Astrocyte (in vitro differentiated cells and primary cell): ENCODE measurements around the gene PARG. TPM values are rescaled to one million over a fixed set of nuclear protein-coding genes. Genes with fewer than 3 reads are reported as not detected.

Experiments
- DNase-seq: peaks from one replicate; pipeline ENCODE4 v3.0.0-alpha.2; 2010; ENCODE audit warnings: low read depth
- FAIRE-seq: peaks from 2 replicates; lab custom pipeline; 2011; peaks lifted over from hg19 to GRCh38; lab: Jason Lieb, UNC
- H2AFZ ChIP-seq: 2 replicates; pipeline ENCODE4 v1.6.0; 2012; ENCODE audit warnings: low read depth, low read length, inconsistent platforms
- H3K27ac ChIP-seq: 2 replicates; pipeline ENCODE4 v1.5.1; 2011; ENCODE audit warnings: low read depth, low read length, inconsistent platforms
- H3K27me3 ChIP-seq: 2 replicates; pipeline ENCODE4 v1.6.0; 2011; ENCODE audit warnings: low read length, inconsistent platforms; ENCODE audit not compliant: insufficient read depth
- H3K36me3 ChIP-seq: 2 replicates; pipeline ENCODE4 v1.5.1; 2011; ENCODE audit warnings: low read length, inconsistent platforms; ENCODE audit not compliant: insufficient read depth
- H3K4me1 ChIP-seq: 2 replicates; pipeline ENCODE4 v1.5.1; 2011; ENCODE audit warnings: low read length, inconsistent platforms; ENCODE audit not compliant: insufficient read depth
- H3K4me2 ChIP-seq: 2 replicates; pipeline ENCODE4 v1.6.0; 2012; ENCODE audit warnings: low read length, inconsistent platforms
- H3K4me3 ChIP-seq: 2 replicates; pipeline ENCODE4 v1.5.1; 2011; ENCODE audit warnings: low read depth, mild to moderate bottlenecking, low read length, inconsistent platforms; ENCODE audit not compliant: insufficient read depth
- H3K79me2 ChIP-seq: 2 replicates; pipeline ENCODE4 v1.6.0; 2012; ENCODE audit warnings: mild to moderate bottlenecking, low read length, inconsistent platforms; ENCODE audit not compliant: insufficient read depth
- H3K9ac ChIP-seq: 2 replicates; pipeline ENCODE4 v1.6.0; 2012; ENCODE audit warnings: mild to moderate bottlenecking, low read length, inconsistent platforms
- H3K9me3 ChIP-seq: 2 replicates; pipeline ENCODE4 v1.5.1; 2012; ENCODE audit warnings: low read depth, mild to moderate bottlenecking, low read length, inconsistent platforms; ENCODE audit not compliant: insufficient read depth
- H4K20me1 ChIP-seq: 2 replicates; pipeline ENCODE4 v1.6.0; 2012; ENCODE audit warnings: low read length, inconsistent platforms; ENCODE audit not compliant: insufficient read depth
- H3K27ac Mint-ChIP-seq: one replicate; pipeline ENCODE4 v1.8.0; 2021; ENCODE audit warnings: mild to moderate bottlenecking, mixed read lengths; ENCODE audit not compliant: unreplicated experiment
- H3K27me3 Mint-ChIP-seq: one replicate; pipeline ENCODE4 v1.8.0; 2021; ENCODE audit warnings: low read depth, mixed read lengths; ENCODE audit not compliant: unreplicated experiment
- H3K36me3 Mint-ChIP-seq: one replicate; pipeline ENCODE4 v1.8.0; 2021; ENCODE audit warnings: low read depth, mixed read lengths; ENCODE audit not compliant: unreplicated experiment
- H3K4me1 Mint-ChIP-seq: one replicate; pipeline ENCODE4 v1.8.0; 2021; ENCODE audit warnings: low read depth, mixed read lengths; ENCODE audit not compliant: unreplicated experiment
- H3K4me3 Mint-ChIP-seq: one replicate; pipeline ENCODE4 v1.8.0; 2021; ENCODE audit warnings: mild to moderate bottlenecking, moderate library complexity, mixed read lengths; ENCODE audit not compliant: unreplicated experiment
- H3K9me3 Mint-ChIP-seq: one replicate; pipeline ENCODE4 v1.8.0; 2021; ENCODE audit warnings: mild to moderate bottlenecking, mixed read lengths; ENCODE audit not compliant: unreplicated experiment
- CTCF ChIP-seq: IDR thresholded peaks from 2 replicates; pipeline ENCODE4 v1.5.1; 2011; ENCODE audit warnings: low read depth, mild to moderate bottlenecking, inconsistent platforms, low read length, moderate library complexity; ENCODE audit not compliant: insufficient read depth
- EZH2 ChIP-seq: IDR thresholded peaks from 2 replicates; pipeline ENCODE4 v1.6.1; 2012; ENCODE audit warnings: mild to moderate bottlenecking, low read length, inconsistent platforms; ENCODE audit not compliant: insufficient read depth
- total RNA-seq: library from RNA; stranded (reverse); gene quantifications from 2 replicates; pipeline ENCODE4 v1.2.1, GENCODE V29; 2021

The PARG gene
- total RNA-seq, 1 donor from 2014 or later, result 37.7 TPM

GRCh38 chr10:49768731-49769130 is 173.1 kb downstream of the PARG start:
- Histone ChIP-seq H3K79me2 (no peaks in the 10 kb centered on the region), H3K9me3 (peaks cover 4% of the 10 kb centered on the region), H2AFZ (no peak overlapping the region), H3K4me2 (no peak overlapping the region), H3K36me3 (no peaks in the 10 kb centered on the region), H3K27ac (no peak overlapping the region), H3K9ac (no peak overlapping the region), H3K4me3 (no peak overlapping the region), H4K20me1 (no peaks in the 10 kb centered on the region), H3K27me3 (peaks cover 33% of the 10 kb centered on the region), H3K4me1 (no peaks in the 10 kb centered on the region)
- no peaks in the 10 kb centered on the region for H3K36me3 Mint-ChIP-seq
- no peaks in the 10 kb centered on the region for H3K9me3 Mint-ChIP-seq
- H3K4me1 Mint-ChIP-seq, result no peaks in the 10 kb centered on the region
- no peak overlapping the region for H3K27ac Mint-ChIP-seq
- FAIRE-seq, result no peak
- H3K27me3 Mint-ChIP-seq, result peaks cover 34% of the 10 kb centered on the region
- H3K4me3 Mint-ChIP-seq, result no peak overlapping the region
- no peak for DNase-seq
- TF ChIP-seq CTCF, result no peak
- peak; percentile 21 for TF ChIP-seq EZH2

GRCh38 chr10:49768329-49768728 is 173.5 kb downstream of the PARG start:
- Histone ChIP-seq H3K79me2 (no peaks in the 10 kb centered on the region), H3K4me2 (peak overlapping the region; percentile 15), H3K27me3 (peaks cover 34% of the 10 kb centered on the region), H3K4me3 (no peak overlapping the region), H2AFZ (no peak overlapping the region), H3K9ac (no peak overlapping the region), H3K27ac (no peak overlapping the region), H3K4me1 (no peaks in the 10 kb centered on the region), H4K20me1 (no peaks in the 10 kb centered on the region), H3K9me3 (peaks cover 4% of the 10 kb centered on the region), H3K36me3 (no peaks in the 10 kb centered on the region)
- H3K4me1 Mint-ChIP-seq, result no peaks in the 10 kb centered on the region
- DNase-seq (no peak), FAIRE-seq (no peak)
- H3K27ac Mint-ChIP-seq, result no peak overlapping the region
- H3K36me3 Mint-ChIP-seq, result no peaks in the 10 kb centered on the region
- H3K9me3 Mint-ChIP-seq, result no peaks in the 10 kb centered on the region
- H3K27me3 Mint-ChIP-seq, result peaks cover 38% of the 10 kb centered on the region
- no peak overlapping the region for H3K4me3 Mint-ChIP-seq
- TF ChIP-seq CTCF (no peak), EZH2 (peak; percentile 75)

Other genes starting within 250 kb of the PARG start
- gene OGDHL, start 179.7 kb downstream of the PARG start, total RNA-seq, result 1.2 and 1.9 TPM in 2 replicates
- gene TIMM23B, start within 50 bp of the PARG start, total RNA-seq, result 17.6 and 21.2 TPM in 2 replicates
- gene AGAP6, start 46.4 kb upstream of the PARG start, total RNA-seq, result 12.3 and 13.7 TPM in 2 replicates
- gene WASHC2A, start 125.9 kb upstream of the PARG start, total RNA-seq, result 40.7 and 41.2 TPM in 2 replicates